HG03342 (cell line): ENCODE results near the gene CNOT2.
A peak's percentile ranks its signal among the peaks of the same experiment; 100 is the strongest.

Source experiments
- ATAC-seq: cut with Tn5 transposase; IDR thresholded peaks from one replicate; pipeline ENCODE4 v1.9.1; 2021; ENCODE audit warnings: mild to moderate bottlenecking, moderate library complexity; ENCODE audit not compliant: unreplicated experiment

Gene CNOT2

GRCh38 chr12:70242695-70243509 lies at the start of gene CNOT2:
TSS of gene CNOT2 (plus strand) at chr12:70243433. CDS start at chr12:70278227, 34,794 bp downstream.
- ATAC-seq, result peak; percentile 65

- ATAC-seq, result no peak
Measured at GRCh38 chr12:70194076-70194475, 49.2 kb upstream of the CNOT2 start.

GRCh38 chr12:70196811-70197281 lies 46.4 kb upstream of the CNOT2 start:
- ATAC-seq, result no peak

GRCh38 chr12:70197345-70197744 lies 45.9 kb upstream of the CNOT2 start:
- ATAC-seq, result no peak

- ATAC-seq, result no peak
Measured at GRCh38 chr12:70213707-70214106, 29.5 kb upstream of the CNOT2 start.

GRCh38 chr12:70214972-70215617 lies 28.1 kb upstream of the CNOT2 start:
- no peak for ATAC-seq

- no peak for ATAC-seq
Measured at GRCh38 chr12:70217416-70217815, 25.8 kb upstream of the CNOT2 start.

GRCh38 chr12:70221626-70222025 lies 21.6 kb upstream of the CNOT2 start:
- ATAC-seq, result no peak

GRCh38 chr12:70227911-70228310 lies 15.3 kb upstream of the CNOT2 start:
- no peak for ATAC-seq

GRCh38 chr12:70230934-70231606 lies 12.2 kb upstream of the CNOT2 start:
- no peak for ATAC-seq

- ATAC-seq, result no peak
Measured at GRCh38 chr12:70236990-70237389, 6.2 kb upstream of the CNOT2 start.

GRCh38 chr12:70240673-70241072 lies 2.6 kb upstream of the CNOT2 start:
- no peak for ATAC-seq

- no peak for ATAC-seq
Measured at GRCh38 chr12:70241845-70242244, 1.4 kb upstream of the CNOT2 start.

GRCh38 chr12:70243510-70244371 lies 508 bp downstream of the CNOT2 start:
- peak; percentile 49 for ATAC-seq

- no peak for ATAC-seq
Measured at GRCh38 chr12:70244409-70244808, 1.2 kb downstream of the CNOT2 start.

- ATAC-seq, result no peak
Measured at GRCh38 chr12:70245458-70245857, 2.2 kb downstream of the CNOT2 start.

- ATAC-seq, result no peak
Measured at GRCh38 chr12:70246580-70246979, 3.3 kb downstream of the CNOT2 start.

- ATAC-seq, result no peak
Measured at GRCh38 chr12:70247653-70248199, 4.5 kb downstream of the CNOT2 start.

- ATAC-seq, result no peak
Measured at GRCh38 chr12:70248876-70249275, 5.6 kb downstream of the CNOT2 start.

- ATAC-seq, result no peak
Measured at GRCh38 chr12:70249903-70250302, 6.7 kb downstream of the CNOT2 start.
